PC-3 (cell line): Measurements from ENCODE around the gene MACROH2A1.

Experiments used
- EZH2 ChIP-seq: fragments of 300-600 bp; sonication (generic); IDR thresholded peaks from one replicate; pipeline ENCODE4 v1.6.1; 2017; ENCODE audit warnings: antibody characterized with exemption, mild to moderate bottlenecking, low read length; ENCODE audit not compliant: unreplicated experiment
- EZH2phosphoT487 ChIP-seq: fragments of 300-600 bp; sonication (generic); IDR thresholded peaks from 2 replicates; pipeline ENCODE4 v1.6.1; 2018; ENCODE audit warnings: mild to moderate bottlenecking, antibody characterized with exemption, low read length, borderline replicate concordance
- TF ChIP-seq, protein P1 (sequence below): fragments of 300-600 bp; sonication (generic); conservative IDR thresholded peaks from 2 replicates; pipeline ENCODE4 v1.5.1; 2017; ENCODE audit warnings: antibody characterized with exemption, low read depth, mild to moderate bottlenecking, low read length

DNA sequence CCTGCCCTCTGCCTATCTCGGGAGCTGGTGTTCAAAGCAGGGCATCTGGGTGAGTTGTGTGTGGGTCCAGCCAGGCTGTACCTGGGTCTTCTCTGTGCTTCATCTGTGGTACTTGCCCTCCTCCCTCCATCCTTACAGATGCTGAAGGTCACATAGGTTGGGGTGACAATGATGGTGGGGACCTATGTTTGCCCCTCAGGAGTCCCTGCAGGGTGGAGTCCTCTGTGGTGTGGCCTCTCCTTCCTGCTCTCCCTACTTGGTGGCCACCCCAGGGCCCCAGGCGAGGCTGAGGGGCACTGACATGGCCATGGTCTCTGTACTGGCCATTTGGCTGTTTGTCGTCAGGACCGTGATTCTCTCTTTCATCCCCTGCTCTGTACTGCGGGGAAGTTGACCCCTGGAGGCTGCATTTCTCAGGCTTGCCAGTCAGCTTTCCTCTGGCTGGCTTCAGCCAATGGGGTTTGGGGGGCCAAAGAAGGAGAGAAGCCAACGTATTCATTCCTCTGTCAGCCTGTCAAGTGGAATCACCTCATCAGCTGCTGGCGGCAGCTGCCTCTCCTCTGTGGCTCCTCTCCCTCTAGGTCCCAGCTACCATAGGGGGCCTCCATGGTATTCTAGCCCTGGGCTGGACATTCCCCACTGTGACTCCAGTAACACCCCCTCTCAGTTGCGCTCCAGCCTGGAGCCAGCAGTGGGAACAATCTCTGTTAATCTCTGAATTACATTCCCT lies 43.6 kb upstream of the MACROH2A1 start:
- TF ChIP-seq, protein P1, sequence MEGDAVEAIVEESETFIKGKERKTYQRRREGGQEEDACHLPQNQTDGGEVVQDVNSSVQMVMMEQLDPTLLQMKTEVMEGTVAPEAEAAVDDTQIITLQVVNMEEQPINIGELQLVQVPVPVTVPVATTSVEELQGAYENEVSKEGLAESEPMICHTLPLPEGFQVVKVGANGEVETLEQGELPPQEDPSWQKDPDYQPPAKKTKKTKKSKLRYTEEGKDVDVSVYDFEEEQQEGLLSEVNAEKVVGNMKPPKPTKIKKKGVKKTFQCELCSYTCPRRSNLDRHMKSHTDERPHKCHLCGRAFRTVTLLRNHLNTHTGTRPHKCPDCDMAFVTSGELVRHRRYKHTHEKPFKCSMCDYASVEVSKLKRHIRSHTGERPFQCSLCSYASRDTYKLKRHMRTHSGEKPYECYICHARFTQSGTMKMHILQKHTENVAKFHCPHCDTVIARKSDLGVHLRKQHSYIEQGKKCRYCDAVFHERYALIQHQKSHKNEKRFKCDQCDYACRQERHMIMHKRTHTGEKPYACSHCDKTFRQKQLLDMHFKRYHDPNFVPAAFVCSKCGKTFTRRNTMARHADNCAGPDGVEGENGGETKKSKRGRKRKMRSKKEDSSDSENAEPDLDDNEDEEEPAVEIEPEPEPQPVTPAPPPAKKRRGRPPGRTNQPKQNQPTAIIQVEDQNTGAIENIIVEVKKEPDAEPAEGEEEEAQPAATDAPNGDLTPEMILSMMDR: no peak
- TF ChIP-seq EZH2phosphoT487 (no peak), EZH2 (no peak)
